OCI-LY1 (cell line): ENCODE results near the gene NUP210L.
A peak's percentile ranks its signal among the peaks of the same experiment; 100 is the strongest.

Source experiments
- H2AFZ ChIP-seq: fragments of 200-600 bp; sonication (generic), shearing (Covaris generic); 2 replicates; pipeline ENCODE4 v1.6.0; 2014; ENCODE audit warnings: antibody characterized with exemption, mild to moderate bottlenecking, low read length
- H3F3A ChIP-seq: fragments of 200-600 bp; sonication (generic), shearing (Covaris generic); 2 replicates; pipeline ENCODE4 v1.6.0; 2014; ENCODE audit warnings: mild to moderate bottlenecking, antibody characterized with exemption, low read length, moderate library complexity; ENCODE audit not compliant: insufficient read depth
- H3K27ac ChIP-seq: fragments of 200-600 bp; sonication (generic); 2 replicates; pipeline ENCODE4 v1.5.1; 2014; ENCODE audit warnings: low read length, mixed run types, mild to moderate bottlenecking, low read depth; ENCODE audit not compliant: poor library complexity, severe bottlenecking
- H3K27me3 ChIP-seq: fragments of 200-600 bp; sonication (generic); 2 replicates; pipeline ENCODE4 v1.6.0; 2014; ENCODE audit warnings: antibody characterized with exemption, mild to moderate bottlenecking, low read length, moderate library complexity; ENCODE audit not compliant: insufficient read depth
- H3K36me3 ChIP-seq: fragments of 200-600 bp; sonication (generic); 2 replicates; pipeline ENCODE4 v1.6.1; 2014; ENCODE audit warnings: mild to moderate bottlenecking, antibody characterized with exemption, low read length, moderate library complexity, mixed read lengths; ENCODE audit not compliant: insufficient read depth
- H3K4me1 ChIP-seq: fragments of 200-600 bp; sonication (generic); 2 replicates; pipeline ENCODE4 v1.5.1; 2014; ENCODE audit warnings: mild to moderate bottlenecking, low read length, moderate library complexity; ENCODE audit not compliant: insufficient read depth, severe bottlenecking
- H3K4me2 ChIP-seq: fragments of 200-600 bp; sonication (generic), shearing (Covaris generic); 2 replicates; pipeline ENCODE4 v1.6.1; 2014; ENCODE audit warnings: low read length
- H3K4me3 ChIP-seq: fragments of 200-600 bp; sonication (generic); 2 replicates; pipeline ENCODE4 v1.5.1; 2014; ENCODE audit warnings: low read length, low read depth, mild to moderate bottlenecking, mixed read lengths; ENCODE audit not compliant: poor library complexity, severe bottlenecking
- H3K79me2 ChIP-seq: fragments of 200-600 bp; shearing (Covaris generic); 2 replicates; pipeline ENCODE4 v1.6.1; 2016; ENCODE audit warnings: mixed run types, low read length, mixed read lengths; ENCODE audit not compliant: insufficient read depth
- H3K9ac ChIP-seq: fragments of 200-600 bp; sonication (generic), shearing (Covaris generic); 2 replicates; pipeline ENCODE4 v1.6.1; 2014; ENCODE audit warnings: mild to moderate bottlenecking, low read length, mixed read lengths
- H3K9me2 ChIP-seq: fragments of 200-600 bp; sonication (generic), shearing (Covaris generic); 2 replicates; pipeline ENCODE4 v1.6.1; 2014; ENCODE audit warnings: low read depth, mild to moderate bottlenecking, low read length, mixed read lengths
- H3K9me3 ChIP-seq: fragments of 200-600 bp; shearing (Covaris generic); 2 replicates; pipeline ENCODE4 v1.6.1; 2014; ENCODE audit warnings: low read length, mixed read lengths
- H4K20me1 ChIP-seq: fragments of 200-600 bp; sonication (generic), shearing (Covaris generic); 2 replicates; pipeline ENCODE4 v1.6.0; 2016; ENCODE audit warnings: mild to moderate bottlenecking, low read length; ENCODE audit not compliant: insufficient read depth
- CTCF ChIP-seq: fragments of 200-600 bp; sonication (generic), shearing (Covaris generic); IDR thresholded peaks from 2 replicates; pipeline ENCODE4 v1.5.1; 2017; ENCODE audit warnings: mild to moderate bottlenecking, antibody characterized with exemption, low read length, moderate library complexity, mixed read lengths
- EZH2 ChIP-seq: fragments of 200-600 bp; sonication (generic), shearing (Covaris generic); IDR thresholded peaks from 2 replicates; pipeline ENCODE4 v1.8.0; 2017; ENCODE audit warnings: borderline replicate concordance, mixed run types, mild to moderate bottlenecking, antibody characterized with exemption, low read length, moderate library complexity, mixed read lengths

NUP210L gene

DNA sequence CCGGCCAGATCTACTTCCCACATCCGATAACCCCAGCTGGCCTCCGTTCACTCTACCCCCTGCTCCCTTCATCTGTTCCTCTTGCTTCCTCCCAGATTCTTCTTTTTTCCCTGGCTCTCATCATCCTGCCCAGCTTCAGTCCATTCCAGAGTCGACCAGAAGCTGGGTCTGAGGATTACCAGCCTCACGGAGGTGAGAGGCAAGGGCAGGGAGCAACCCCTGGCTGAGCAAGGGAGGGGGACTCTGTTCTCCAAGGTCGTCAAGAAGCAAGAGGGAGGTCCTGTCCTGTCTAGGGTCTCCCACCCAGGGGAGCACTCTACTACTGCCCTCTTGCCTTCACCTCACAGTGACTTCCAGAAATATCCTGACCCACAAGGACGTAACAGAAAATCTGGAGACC, 181.3 kb downstream of the NUP210L start:
- Histone ChIP-seq H3K36me3 (peaks cover 39% of the 10 kb centered on the region), H4K20me1 (no peaks in the 10 kb centered on the region), H3K4me1 (peaks cover 37% of the 10 kb centered on the region), H3K27ac (no peak overlapping the region), H3K4me2 (no peak overlapping the region), H3F3A (peaks cover 4% of the 10 kb centered on the region; the same call in 1 of the 2 replicates), H3K4me3 (no peak overlapping the region), H3K9me3 (no peaks in the 10 kb centered on the region), H3K27me3 (no peaks in the 10 kb centered on the region), H3K9me2 (no peaks in the 10 kb centered on the region), H3K79me2 (peaks cover 19% of the 10 kb centered on the region), H3K9ac (no peak overlapping the region), H2AFZ (no peak overlapping the region)
- TF ChIP-seq EZH2, result no peak
- TF ChIP-seq CTCF, result no peak

GRCh38 chr1:153973071-153973470, 181.8 kb downstream of the NUP210L start:
- no peaks in the 10 kb centered on the region for H3K9me3 ChIP-seq
- H3K9ac ChIP-seq, result no peak overlapping the region

DNA sequence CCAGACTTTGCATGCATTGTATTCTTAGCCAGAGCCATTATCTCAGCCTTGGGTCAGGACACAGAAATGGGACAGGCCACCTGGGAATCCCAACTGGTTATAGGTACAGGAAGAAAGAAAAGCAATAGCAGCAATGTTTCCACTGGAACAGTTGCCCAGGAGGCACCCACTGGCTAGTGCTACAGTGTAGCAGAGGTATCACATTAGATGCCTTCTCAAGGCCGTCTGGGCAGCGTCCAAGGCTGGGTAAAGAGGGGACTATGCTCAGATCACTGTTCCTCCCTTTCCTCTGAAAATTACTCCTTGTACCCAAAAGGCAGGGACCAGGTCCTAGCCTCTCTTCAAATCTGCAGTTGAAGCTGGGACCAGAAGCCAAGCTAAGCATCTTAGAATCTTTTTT, 184.5 kb downstream of the NUP210L start:
- H3K27ac ChIP-seq, result no peak overlapping the region
- no peak overlapping the region for H2AFZ ChIP-seq

More at GRCh38 chr1:153973071-153973470, 181.8 kb downstream of the NUP210L start:
- Histone ChIP-seq H3K79me2 (peaks cover 19% of the 10 kb centered on the region), H3K36me3 (peaks cover 39% of the 10 kb centered on the region), H3K27me3 (no peaks in the 10 kb centered on the region), H3F3A (peaks cover 4% of the 10 kb centered on the region; the same call in 1 of the 2 replicates), H3K9me2 (no peaks in the 10 kb centered on the region), H2AFZ (no peak overlapping the region), H4K20me1 (no peaks in the 10 kb centered on the region), H3K27ac (peak overlapping the region; percentile 42), H3K4me2 (no peak overlapping the region), H3K4me1 (peaks cover 37% of the 10 kb centered on the region), H3K4me3 (no peak overlapping the region)
- TF ChIP-seq CTCF (no peak), EZH2 (no peak)

More for the DNA sequence above, 184.5 kb downstream of the NUP210L start:
- Histone ChIP-seq H3K9me3 (no peaks in the 10 kb centered on the region), H3K9me2 (no peaks in the 10 kb centered on the region), H3F3A (peaks cover 4% of the 10 kb centered on the region; the same call in 1 of the 2 replicates), H3K4me1 (peaks cover 37% of the 10 kb centered on the region), H3K9ac (no peak overlapping the region), H3K4me3 (no peak overlapping the region), H3K36me3 (peaks cover 29% of the 10 kb centered on the region), H4K20me1 (no peaks in the 10 kb centered on the region), H3K79me2 (peaks cover 4% of the 10 kb centered on the region; the same call in 1 of the 2 replicates), H3K27me3 (no peaks in the 10 kb centered on the region), H3K4me2 (no peak overlapping the region)
- TF ChIP-seq EZH2 (no peak), CTCF (no peak)
